HG03469 (cell line): ENCODE measurements around the gene MPRIP.
"Not testable (repeated sequence)": the region's sequence is repeated elsewhere in the genome, so short reads cannot be mapped to it uniquely, and the experiment has no call there.

Experiments
- ATAC-seq: cut with Tn5 transposase; IDR thresholded peaks from one replicate; pipeline ENCODE4 v1.9.1; 2021; ENCODE audit warnings: mild to moderate bottlenecking, moderate library complexity, moderate number of reproducible peaks; ENCODE audit not compliant: unreplicated experiment

MPRIP gene

DNA sequence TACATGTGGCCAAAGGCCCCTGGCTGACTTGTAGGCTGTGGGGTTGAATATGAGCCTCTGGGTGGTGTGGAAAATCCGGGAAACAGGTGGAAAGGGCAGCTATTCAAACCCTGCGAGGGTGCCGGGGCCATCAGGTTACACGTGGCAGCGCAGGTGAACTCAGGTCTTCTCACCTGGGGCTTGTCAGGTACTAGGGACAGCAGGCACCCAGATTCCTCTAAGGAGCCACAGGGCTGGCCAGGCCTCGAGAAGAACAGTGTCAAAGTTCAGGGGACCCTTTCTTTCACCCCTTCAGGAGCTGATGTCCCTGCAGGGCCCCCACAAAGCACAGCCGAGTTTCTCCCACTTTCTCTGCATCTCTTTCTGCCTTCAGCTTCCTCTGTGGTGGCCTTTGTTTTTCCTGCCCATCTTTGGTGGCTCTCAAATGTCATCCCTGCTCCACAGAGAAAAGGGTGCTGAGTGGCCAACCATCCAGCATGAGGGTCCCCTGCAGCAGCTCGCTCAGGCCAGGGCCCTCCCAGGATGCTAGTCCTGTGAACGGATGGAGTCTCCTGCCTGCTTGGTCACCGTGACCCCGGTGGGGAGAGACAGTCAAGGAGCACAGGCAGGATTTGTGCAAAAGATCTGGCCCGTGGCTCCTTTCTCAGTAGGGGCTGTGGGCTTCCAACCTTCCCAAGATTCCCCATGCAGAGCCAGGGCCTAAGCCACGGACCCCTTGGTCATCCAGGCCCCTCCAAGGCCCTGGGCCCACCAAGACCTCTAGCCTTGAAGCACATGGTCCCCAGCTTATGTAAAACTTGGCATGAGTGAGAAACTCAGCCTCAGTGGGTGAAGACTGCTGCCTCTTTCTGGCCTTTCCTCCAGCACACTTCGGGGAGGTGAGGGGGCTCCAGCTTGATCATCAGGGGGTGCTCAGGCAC, 28.2 kb upstream of the MPRIP start:
- ATAC-seq: not testable (repeated sequence)

DNA sequence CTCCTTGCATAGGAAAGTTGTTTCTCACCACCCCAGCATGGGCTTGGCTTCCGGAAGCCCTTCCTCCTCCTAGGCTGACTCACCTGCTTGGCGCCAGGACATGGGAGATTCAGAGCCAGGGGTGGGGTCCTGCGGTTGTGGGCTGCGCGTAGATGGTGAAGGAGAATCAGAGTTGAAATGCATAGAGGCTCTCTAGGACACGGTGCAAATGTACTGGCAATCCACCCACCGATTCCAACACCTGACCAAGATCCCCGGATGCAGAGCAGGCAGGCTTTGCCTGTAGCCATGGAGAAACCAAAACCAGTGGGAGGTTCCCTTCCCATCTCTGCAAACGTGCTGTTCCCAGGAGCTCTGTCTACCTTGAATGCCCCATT, 27.5 kb upstream of the MPRIP start:
- not testable (repeated sequence) for ATAC-seq

DNA sequence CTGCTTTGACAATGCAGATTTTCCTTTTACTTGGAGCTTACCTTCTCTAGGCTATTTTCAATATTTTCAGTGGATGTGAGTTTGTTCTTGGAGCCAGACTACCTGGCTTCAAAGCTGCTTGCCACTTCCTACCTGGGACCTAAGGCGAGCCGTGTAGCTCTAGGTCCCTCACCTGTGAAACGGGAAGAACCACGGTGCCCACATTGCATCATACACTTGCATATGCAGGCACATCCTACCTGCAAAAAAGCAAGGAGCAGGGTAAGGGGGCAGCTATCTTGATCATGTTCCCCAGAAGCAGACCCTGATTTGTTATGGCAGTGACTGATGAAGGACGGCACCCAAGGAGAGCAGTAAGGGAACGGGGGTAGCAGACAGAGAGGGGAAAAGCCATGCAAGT, 27.0 kb upstream of the MPRIP start:
- ATAC-seq: no peak

DNA sequence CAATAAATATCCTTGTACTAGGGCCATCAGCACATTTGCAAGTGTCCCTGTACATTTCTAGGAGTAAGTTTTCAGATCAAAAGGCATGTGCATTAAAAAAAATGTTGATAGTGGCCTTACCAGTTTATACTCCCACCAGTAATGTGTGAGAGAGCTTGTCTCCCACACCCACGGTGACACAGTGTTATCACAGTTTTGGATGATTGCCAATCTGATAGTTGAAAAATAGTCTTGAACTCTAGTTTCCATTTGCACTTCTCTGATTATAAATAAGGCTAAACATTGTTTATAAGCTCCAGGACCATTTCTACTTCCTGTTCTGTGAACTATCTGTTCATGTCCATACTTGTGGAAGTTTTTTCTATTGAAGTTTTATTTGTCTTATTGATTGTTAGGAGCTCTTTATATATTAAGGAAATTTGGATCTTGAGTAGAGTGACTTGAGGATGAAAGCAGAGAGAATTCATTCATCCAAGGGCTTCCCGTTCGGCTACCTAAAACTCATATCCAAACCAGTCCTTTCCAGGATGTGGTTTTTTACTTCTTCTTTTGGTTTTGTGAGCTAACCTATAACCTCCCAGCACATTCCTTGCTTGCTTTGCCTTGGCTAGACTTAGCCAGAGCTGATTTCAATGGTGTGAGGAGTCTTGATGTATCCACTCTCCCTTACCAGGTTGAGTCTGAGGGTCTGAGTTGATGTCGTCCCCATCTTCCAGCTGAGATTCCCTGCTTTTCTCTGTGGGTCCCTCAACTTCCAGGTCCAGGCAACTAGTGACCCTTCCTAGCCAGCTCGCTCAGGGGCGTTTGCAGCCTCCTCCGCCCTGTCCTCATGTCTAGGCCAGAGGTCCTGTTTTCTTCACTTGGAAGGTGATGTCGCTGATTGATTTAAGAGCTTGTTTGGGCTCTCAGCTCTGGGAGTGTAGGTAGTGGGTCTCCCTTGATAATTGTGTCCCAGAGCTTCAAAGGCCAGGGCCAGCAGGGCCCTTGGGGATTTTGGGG, 25.8 kb upstream of the MPRIP start:
- not testable (repeated sequence) for ATAC-seq

DNA sequence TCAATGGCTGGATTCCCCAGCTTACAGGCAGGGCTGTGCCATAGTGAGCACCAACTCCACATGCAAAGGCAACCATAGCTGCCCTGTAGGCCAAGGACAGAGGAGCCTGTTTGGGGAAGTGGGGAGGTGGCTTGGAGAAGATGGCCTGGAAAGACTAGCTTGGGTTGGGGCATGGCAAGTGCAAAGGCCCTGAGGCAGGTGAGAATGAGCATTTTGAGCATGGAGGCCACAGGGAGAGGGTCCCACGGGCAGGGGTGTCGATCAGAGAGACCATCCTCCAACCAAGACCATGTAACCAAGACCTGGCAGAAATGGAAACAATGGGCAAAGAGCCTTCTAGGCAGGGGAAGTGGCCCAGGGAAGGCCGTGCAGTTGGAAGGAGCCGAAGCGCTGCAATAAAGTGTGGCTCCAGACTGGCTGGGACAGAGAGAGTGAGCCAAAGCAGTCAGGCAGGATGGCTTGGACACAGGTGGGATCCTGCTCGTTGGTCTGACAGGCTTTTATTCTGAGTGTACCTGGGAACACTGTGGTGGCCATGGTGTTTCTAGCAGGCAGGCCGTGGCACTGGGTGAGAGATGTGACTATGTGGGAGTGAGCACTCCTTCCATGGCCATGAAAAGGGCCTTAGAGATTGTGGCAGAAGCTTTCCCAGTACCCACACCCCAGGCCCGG, 24.8 kb upstream of the MPRIP start:
- ATAC-seq: no peak

DNA sequence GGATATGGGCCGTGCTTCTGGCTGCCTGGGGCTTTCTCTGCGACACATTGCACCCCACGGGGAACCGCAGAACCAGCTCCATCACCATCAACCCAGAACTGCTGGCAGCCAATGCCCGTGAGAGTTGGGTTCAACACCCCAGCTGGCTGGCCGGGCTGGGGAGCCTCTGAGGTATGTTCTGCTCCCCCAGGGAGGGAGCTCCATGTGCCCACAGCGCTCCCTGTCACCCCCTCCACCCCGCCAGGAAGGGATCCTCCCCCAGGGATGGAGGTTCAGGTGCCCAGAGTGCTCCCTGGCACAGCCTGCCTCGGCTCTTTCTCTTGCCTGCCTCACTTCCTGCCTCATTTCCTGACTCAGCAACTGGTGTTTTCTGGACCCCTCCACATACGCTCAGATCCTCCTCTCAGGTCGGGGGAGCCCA, 24.2 kb upstream of the MPRIP start:
- ATAC-seq: no peak

DNA sequence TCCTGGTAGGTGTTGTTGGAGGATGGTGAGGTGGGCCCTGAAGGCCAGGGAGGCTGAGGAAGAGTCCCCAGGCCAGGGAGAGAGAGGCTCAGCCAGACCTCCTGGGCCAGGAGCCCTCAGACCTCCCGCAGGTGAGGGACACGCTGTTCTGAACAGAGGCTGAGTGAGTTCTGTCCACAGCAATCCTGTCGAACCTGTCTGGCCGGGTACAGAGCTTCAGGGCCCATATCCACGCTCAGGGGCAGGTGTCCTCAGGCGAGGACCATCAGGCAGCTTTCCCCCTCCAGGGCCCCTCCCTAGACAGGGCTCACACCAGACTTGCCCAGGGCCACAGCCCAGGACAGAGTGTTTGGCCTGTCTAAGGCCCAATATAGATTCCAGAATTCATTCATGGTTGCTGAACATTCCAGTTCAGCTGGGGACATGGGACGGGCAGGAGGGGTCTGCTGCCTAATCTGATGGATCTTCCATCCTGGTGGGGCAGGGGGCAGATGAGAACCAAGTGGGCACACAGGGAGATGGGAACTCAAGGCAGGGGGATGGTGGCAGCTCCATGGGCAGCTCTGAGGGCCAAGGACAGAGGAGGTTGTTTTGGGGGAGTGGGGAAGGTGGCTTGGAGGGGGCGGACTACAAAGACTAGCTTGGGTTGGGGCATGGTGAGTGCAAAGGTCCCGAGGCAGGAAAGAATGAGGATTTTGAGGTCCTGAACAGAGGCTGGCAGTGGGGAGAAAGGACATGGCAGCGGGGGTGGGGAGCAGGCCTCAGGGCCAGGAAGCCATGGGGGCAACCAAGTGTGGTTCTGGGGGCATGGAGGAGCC, 23.4 kb upstream of the MPRIP start:
- ATAC-seq: no peak

DNA sequence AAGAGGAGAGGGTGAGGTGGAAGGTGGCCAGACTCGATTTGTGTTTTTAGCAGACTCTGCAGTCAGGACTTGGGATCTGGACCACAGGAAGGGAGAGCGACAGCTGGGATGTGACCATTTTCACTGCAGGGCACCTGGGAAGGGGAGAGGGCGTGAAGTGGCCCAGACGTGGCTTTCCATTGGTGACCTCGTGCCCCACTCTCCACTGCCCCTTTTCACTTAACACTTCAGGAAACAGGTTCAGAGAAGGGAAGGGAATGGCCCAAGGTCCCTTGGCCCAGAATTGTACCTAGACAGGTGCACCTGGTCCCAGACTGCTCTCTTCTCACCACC, 22.9 kb upstream of the MPRIP start:
- ATAC-seq: no peak

DNA sequence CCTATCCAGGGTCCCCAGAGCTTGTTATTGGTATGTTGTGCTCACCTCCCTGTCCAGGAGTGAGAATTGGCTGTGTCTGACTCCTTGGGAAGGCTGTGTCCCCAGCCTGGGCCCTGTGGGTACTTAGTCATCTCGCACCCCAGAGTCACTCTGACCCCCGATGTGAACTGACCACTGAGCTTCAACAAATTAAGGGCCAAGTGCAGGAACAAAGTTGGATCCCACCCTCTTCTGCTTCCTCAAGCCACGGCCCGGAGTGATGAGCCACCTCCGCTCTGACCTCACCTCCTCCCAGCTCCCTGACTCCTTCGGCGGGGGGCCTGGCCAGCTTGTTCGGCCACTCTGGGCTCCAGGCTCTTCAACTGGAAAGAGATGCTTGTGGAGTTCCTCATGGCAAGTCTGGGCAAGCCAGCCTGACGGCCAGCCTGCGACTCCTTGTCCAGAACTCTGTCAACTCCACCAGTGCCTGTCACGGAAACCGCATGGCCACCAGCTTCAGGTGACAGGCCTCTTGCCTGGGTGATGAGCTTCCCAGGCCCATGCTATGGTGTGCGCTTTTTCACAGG, 22.3 kb upstream of the MPRIP start:
- ATAC-seq: no peak

DNA sequence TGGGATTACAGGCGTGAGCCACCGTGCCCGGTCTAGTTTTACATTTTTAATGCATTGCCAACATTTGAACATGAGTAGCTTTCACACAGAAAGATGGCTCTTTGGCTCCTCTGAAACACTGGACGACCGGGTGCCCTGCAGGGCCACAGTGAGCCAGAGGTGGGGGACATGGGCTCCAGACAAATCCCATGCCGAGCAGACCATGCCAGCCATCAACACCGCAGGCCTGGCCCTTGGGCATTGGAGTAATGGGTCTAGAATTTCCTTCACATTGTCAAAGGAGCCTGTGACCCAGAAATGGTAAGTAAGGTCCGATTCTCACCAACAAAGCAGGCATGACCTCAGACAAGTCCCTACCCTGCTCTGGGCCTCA, 21.4 kb upstream of the MPRIP start:
- ATAC-seq: no peak

DNA sequence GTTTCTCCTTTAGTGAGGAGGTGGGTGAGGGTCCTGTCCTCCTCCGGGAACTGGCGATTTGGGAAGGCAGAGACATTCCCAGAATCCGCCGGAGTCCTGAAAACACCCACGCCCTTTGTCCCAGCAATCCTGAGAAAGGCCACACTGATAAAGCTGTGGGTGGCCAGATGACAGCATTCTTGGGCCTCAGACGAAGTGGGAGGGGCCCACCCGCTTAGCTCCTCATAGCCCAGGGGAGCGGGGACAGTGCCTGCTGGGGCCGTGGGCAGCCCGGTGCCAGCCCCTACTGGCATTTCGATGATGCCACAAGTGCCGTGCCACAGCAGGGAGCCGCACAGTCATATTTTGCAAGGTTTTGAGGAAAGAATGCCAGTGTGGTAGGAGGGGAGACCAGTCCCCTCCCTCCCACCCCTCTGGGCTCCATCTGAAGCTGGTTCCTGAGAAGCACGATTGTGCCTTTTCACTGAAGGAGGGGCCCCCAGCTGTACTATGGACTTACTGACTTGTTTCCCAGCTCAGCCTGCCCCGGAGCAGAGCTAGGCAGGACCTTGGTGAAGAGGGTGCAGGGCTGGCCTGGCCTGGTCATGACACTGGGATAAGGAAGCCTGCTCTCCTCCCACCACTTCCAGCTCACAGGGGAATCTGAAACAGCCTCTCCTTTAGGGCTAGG, 20.9 kb upstream of the MPRIP start:
- no peak for ATAC-seq

DNA sequence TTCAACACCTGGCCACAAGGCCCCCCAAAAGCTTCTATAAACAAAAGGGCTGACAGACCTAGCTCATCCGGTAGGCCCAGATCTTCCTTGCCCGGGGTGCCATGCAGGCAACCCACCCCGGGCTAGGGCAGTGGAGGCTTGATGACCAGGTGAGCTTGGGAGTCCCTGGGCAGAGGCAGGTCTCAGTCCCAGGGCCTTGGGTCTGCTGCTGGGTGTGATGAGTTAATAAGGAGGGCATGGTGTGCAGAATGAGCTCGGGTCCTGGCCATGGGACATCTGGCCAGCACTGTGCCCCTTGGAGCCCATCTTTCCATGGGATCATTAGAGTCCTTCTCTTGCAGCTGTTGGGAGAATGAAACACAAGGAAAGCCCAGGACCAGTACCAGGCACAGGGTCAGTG, 20.2 kb upstream of the MPRIP start:
- ATAC-seq: no peak

DNA sequence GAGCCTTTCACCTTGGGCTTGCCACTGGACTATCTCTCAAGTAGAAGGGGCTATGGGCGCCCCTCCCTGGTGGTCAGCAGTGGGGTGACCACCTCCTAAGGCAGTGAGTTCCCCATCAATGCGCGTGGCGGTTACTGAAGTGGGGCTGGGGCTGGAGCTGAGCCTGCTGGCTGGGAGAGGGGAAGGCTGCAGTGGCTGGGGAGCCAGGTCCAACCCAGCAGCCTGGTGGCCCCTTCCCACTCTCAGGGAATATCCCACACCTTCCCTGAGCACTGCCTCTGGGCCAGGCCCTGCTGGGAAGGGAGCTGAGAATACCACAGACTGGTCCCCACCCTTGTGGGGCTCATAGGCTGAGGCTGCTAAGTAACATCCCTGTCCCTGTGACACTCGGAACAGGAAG, 19.8 kb upstream of the MPRIP start:
- ATAC-seq: no peak

DNA sequence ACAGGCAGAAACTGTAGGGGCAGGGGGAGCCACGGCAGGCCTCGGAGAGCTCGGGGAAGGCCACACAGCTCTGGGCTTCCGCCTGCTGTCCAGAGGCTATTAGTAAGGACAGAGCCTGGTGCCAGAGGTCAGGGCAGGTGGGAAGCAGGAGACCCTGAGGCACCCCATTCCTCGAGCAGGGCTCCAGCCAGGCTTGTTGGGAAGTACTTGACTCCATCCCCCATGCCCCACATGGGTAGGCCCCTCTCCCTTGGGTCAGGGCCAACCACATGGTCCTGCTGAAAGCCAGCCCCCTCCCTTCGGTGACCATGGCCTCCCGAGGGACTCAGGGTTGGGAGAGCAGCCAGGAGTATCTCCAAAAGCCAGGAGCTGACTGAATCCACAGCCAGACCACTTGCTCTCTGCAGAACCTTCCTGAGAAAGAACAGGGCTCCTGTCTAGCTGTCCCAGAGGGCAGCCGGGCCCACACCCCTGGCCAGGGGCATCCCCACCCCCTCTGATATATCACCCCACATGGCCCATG, 17.4 kb upstream of the MPRIP start:
- ATAC-seq: no peak

DNA sequence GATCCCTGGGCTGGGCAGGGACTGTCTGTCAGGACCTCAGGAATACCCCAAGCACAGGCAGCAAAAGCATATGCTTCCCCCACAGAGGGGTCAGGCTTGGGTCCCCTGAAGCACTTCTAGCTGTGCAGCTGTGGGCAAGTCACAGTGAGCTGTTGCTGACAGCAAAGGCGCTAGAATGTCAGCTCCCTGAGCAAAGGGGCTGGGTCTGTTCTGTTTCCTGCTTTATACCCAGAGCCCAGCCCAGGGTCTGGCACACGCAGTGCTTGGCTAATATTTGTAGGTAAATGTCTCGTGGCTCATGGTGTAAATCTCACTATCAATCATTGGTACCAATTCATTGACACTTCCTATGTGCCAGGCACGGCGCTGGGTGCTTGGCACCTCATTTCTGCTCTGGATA, 16.6 kb upstream of the MPRIP start:
- ATAC-seq: no peak

DNA sequence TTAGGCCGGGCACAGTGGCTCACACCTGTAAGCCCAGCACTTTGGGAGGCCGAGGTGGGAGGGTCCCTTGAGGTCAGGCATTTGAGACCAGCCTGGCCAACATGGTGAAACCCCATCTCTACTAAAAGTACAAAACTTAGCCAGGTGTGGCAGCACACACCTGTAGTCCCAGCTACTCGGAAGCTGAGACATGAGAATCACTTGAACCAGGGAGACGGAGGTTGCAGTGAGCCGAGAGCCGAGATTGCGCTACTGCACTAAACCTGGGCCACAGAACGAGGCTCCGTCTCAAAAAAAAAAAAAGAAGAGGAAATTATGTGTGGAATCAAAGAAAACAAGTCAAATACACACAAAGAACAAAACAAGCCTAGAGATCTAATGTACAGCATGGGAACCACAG, 16.1 kb upstream of the MPRIP start:
- ATAC-seq: no peak

DNA sequence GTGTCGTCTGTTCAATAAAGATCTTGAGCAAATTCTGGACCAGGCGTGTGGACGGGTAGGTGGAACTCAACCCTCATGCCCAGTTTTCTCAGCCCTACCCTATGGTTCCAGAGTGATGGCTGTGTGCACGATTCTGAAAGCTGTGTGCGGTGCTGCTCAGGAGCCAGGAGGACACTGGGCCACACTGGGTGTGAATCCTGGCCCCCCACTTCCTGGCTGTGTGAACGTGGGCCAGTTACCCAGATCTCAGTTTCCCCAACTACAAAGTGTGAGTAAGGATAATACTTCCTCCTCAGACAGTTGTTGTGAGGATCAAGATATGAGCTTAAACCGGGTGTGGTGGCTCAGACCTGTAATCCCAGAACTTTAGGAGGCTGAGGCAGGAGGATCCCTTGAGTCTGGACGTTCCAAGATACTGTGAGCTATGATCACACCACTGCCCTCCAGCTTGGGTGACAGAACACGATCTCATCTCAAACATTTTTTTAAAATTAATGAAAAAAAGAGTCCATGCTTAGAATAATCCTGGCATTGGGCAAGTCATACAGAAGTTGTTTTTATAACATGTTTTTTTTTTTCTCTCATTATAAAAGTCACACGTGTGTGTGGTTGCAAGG, 14.7 kb upstream of the MPRIP start:
- ATAC-seq: no peak

DNA sequence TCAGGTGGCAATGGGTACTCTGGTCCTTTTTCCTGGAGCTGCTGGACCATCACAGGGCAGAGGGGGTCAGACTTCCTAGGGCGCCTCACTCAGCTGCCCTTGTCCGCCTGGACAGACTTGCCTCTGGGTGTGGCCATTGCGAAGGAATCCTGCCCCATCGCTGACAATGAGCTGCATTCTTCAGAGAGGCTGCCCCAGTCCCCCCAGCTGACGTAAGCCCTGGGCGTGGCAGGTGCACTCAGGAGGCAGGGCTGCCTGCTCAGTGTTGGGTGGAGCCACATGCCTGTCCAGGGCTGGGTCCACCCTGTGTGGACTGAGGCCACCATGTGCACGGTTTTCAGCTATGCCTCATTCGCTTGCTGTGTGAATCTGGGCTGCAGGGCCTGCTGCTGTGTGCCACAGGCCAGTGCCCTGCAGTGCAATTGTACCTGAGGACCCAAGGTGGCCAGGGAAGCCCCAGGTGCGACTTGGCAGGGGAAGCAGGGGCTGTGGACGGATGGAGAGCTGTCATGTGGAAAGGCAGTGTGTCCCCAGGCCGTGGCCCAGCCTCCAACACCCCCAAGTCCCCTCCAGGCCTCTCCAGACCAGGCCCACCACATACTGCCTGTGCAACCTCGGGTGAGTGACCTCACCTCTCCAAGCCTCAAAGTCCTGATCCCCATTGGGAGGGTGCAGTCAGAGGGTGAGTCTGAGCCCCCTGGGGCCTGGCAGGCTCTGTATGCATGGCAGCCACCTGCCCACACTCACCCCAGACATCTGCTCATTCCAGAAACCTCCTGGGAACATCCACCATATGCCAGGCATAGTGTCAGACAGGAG, 14.0 kb upstream of the MPRIP start:
- ATAC-seq: no peak
